Activated T-helper 2 cell treated with anti-CD3 and anti-CD28 coated beads, Interferon-gamma antibody, Interleukin-2, Interleukin-4, amounts not matched to agents 10 μg/mL and 5 μg/mL and 100 μg/mL, durations not matched to agents 14 hours and 24 hours and 36 hours (primary cell): ENCODE measurements around the gene PXN. TPM values are rescaled to one million over a fixed set of nuclear protein-coding genes. Genes with fewer than 3 reads are reported as not detected.

Experiments
- DNase-seq: peaks from one replicate; pipeline ENCODE4 v3.0.0; 2021; ENCODE audit warnings: low spot score
- H3K27ac Mint-ChIP-seq: one replicate; pipeline ENCODE4 v1.8.0; 2021; ENCODE audit warnings: mixed read lengths
- H3K27me3 Mint-ChIP-seq: one replicate; pipeline ENCODE4 v1.8.0; 2021; ENCODE audit warnings: low read depth, mixed read lengths
- H3K36me3 Mint-ChIP-seq: one replicate; pipeline ENCODE4 v1.8.0; 2021; ENCODE audit warnings: low read depth, mixed read lengths
- H3K4me1 Mint-ChIP-seq: one replicate; pipeline ENCODE4 v1.8.0; 2021; ENCODE audit warnings: low read depth, mixed read lengths
- H3K4me3 Mint-ChIP-seq: one replicate; pipeline ENCODE4 v1.8.0; 2021; ENCODE audit warnings: low read depth, mild to moderate bottlenecking, moderate library complexity, mixed read lengths
- H3K9me3 Mint-ChIP-seq: one replicate; pipeline ENCODE4 v1.8.0; 2021; ENCODE audit warnings: mixed read lengths
- intact Hi-C: fragments of 100-400 bp; cut with micrococcal nuclease; formaldehyde crosslinking; loops from one replicate; pipeline ENCODE4 v1.15.1; 2023
- total RNA-seq: library from RNA; stranded (reverse); gene quantifications from 2 replicates; pipeline ENCODE4 v1.2.3, GENCODE V29; 2022

PXN gene
- total RNA-seq, 1 donor from 2014 or later = 44.4 TPM

GRCh38 chr12:120278137-120279069 lies 12.9 kb upstream of the PXN start:
- no peaks in the 10 kb centered on the region for H3K4me1 Mint-ChIP-seq

GRCh38 chr12:120276734-120277133 lies 11.2 kb upstream of the PXN start:
- no peak for DNase-seq
- Mint-ChIP-seq H3K27ac (no peak overlapping the region), H3K4me1 (no peaks in the 10 kb centered on the region), H3K9me3 (no peaks in the 10 kb centered on the region), H3K27me3 (no peaks in the 10 kb centered on the region), H3K36me3 (no peaks in the 10 kb centered on the region), H3K4me3 (no peak overlapping the region)
- intact Hi-C loops = no loop called here

More at GRCh38 chr12:120278137-120279069, 12.9 kb upstream of the PXN start:
- intact Hi-C loops = no loop called here
- H3K36me3 Mint-ChIP-seq = no peaks in the 10 kb centered on the region
- no peaks in the 10 kb centered on the region for H3K9me3 Mint-ChIP-seq
- no peak overlapping the region for H3K4me3 Mint-ChIP-seq
- DNase-seq = no peak
- no peaks in the 10 kb centered on the region for H3K27me3 Mint-ChIP-seq
- H3K27ac Mint-ChIP-seq = no peak overlapping the region

- no peak overlapping the region for H3K27ac Mint-ChIP-seq
- no peaks in the 10 kb centered on the region for H3K27me3 Mint-ChIP-seq
- H3K36me3 Mint-ChIP-seq = peaks cover 6% of the 10 kb centered on the region
- no peak overlapping the region for H3K4me3 Mint-ChIP-seq
- no peaks in the 10 kb centered on the region for H3K9me3 Mint-ChIP-seq
- intact Hi-C loops = no loop called here
- peaks cover 27% of the 10 kb centered on the region for H3K4me1 Mint-ChIP-seq
- no peak for DNase-seq
Measured at GRCh38 chr12:120267736-120268135, 2.2 kb upstream of the PXN start.

- intact Hi-C loops = loop anchor here (1.0 kb wide), 1 partner anchor 38 kb away; no protein-coding TSS in a partner anchor
- Mint-ChIP-seq H3K9me3 (no peaks in the 10 kb centered on the region), H3K36me3 (peaks cover 10% of the 10 kb centered on the region), H3K27ac (peak overlapping the region; percentile 85), H3K4me3 (peak overlapping the region; percentile 90), H3K4me1 (peaks cover 39% of the 10 kb centered on the region), H3K27me3 (no peaks in the 10 kb centered on the region)
- no peak for DNase-seq
Measured at GRCh38 chr12:120266180-120266870, 795 bp upstream of the PXN start.

- intact Hi-C loops = loop anchor here (1.0 to 2.0 kb wide), 3 partner anchors 13 to 70 kb away; partner anchors contain the start of gene GCN1
- Mint-ChIP-seq H3K36me3 (peaks cover 14% of the 10 kb centered on the region), H3K27me3 (no peaks in the 10 kb centered on the region), H3K4me3 (peak overlapping the region; percentile 85), H3K9me3 (no peaks in the 10 kb centered on the region), H3K27ac (peak overlapping the region; percentile 74), H3K4me1 (peaks cover 46% of the 10 kb centered on the region)
- no peak for DNase-seq
Measured at GRCh38 chr12:120264904-120265472, 542 bp downstream of the PXN start.

GRCh38 chr12:120264086-120264903 lies 1.2 kb downstream of the PXN start:
- H3K27ac Mint-ChIP-seq = peak overlapping the region; percentile 74
- H3K9me3 Mint-ChIP-seq = no peaks in the 10 kb centered on the region
- intact Hi-C loops = loop anchor here (1.0 to 2.0 kb wide), 2 partner anchors 12 to 69 kb away; partner anchors contain the start of gene GCN1
- H3K4me3 Mint-ChIP-seq = peak overlapping the region; percentile 85
- peaks cover 53% of the 10 kb centered on the region for H3K4me1 Mint-ChIP-seq
- H3K36me3 Mint-ChIP-seq = peaks cover 20% of the 10 kb centered on the region
- DNase-seq = no peak
- H3K27me3 Mint-ChIP-seq = no peaks in the 10 kb centered on the region

- Mint-ChIP-seq H3K4me1 (peaks cover 54% of the 10 kb centered on the region), H3K27me3 (no peaks in the 10 kb centered on the region), H3K36me3 (peaks cover 20% of the 10 kb centered on the region), H3K27ac (no peak overlapping the region), H3K4me3 (peak overlapping the region; percentile 85), H3K9me3 (no peaks in the 10 kb centered on the region)
- DNase-seq = no peak
- intact Hi-C loops = loop anchor here (1.0 to 2.0 kb wide), 3 partner anchors 11 to 69 kb away; partner anchors contain the start of gene GCN1
Measured at GRCh38 chr12:120263748-120264085, 1.8 kb downstream of the PXN start.

- peaks cover 20% of the 10 kb centered on the region for H3K36me3 Mint-ChIP-seq
- intact Hi-C loops = loop anchor here (2.0 kb wide), 1 partner anchor 14 kb away; no protein-coding TSS in a partner anchor
- peaks cover 57% of the 10 kb centered on the region for H3K4me1 Mint-ChIP-seq
- peak overlapping the region; percentile 85 for H3K4me3 Mint-ChIP-seq
- peak overlapping the region; percentile 27 for H3K27ac Mint-ChIP-seq
- H3K27me3 Mint-ChIP-seq = no peaks in the 10 kb centered on the region
- no peaks in the 10 kb centered on the region for H3K9me3 Mint-ChIP-seq
- DNase-seq = no peak
Measured at GRCh38 chr12:120262852-120263747, 2.4 kb downstream of the PXN start.

- Mint-ChIP-seq H3K9me3 (no peaks in the 10 kb centered on the region), H3K27ac (peak overlapping the region; percentile 27), H3K4me3 (peak overlapping the region; percentile 54), H3K27me3 (no peaks in the 10 kb centered on the region), H3K36me3 (peaks cover 20% of the 10 kb centered on the region), H3K4me1 (peaks cover 61% of the 10 kb centered on the region)
- intact Hi-C loops = loop anchor here (2.0 kb wide), 1 partner anchor 13 kb away; no protein-coding TSS in a partner anchor
- no peak for DNase-seq
Measured at GRCh38 chr12:120261951-120262851, 3.3 kb downstream of the PXN start.

- H3K9me3 Mint-ChIP-seq = no peaks in the 10 kb centered on the region
- no peak overlapping the region for H3K27ac Mint-ChIP-seq
- no peak for DNase-seq
- peaks cover 63% of the 10 kb centered on the region for H3K4me1 Mint-ChIP-seq
- intact Hi-C loops = no loop called here
- peaks cover 25% of the 10 kb centered on the region for H3K36me3 Mint-ChIP-seq
- H3K4me3 Mint-ChIP-seq = no peak overlapping the region
- no peaks in the 10 kb centered on the region for H3K27me3 Mint-ChIP-seq
Measured at GRCh38 chr12:120260607-120261006, 4.9 kb downstream of the PXN start.
